Measurements from ENCODE around the gene DNAJB6.

Gene DNAJB6

DNA sequence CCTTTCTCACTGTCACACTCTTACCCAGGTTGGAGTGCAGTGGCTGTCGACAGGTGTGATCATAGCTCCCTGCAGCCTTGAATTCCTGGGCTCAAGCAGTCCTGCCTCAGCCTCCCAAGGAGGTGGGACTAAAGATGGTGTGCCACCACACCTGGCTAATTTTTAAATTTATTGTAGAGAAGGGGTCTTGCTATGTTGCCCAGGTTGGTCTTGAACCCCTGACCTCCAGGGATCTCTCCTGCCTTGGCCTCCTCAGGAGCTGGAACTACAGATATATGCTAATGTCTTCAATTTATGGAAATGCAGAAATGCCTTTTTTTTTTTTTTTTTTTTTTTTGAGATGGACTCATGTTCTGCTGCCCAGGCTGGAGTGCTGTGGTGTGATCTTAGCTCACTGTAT, 42.7 kb downstream of the DNAJB6 start:
- H3K27me3 ChIP-seq (ENCODE audit: control insufficient read depth, insufficient read depth, low read length, poor library complexity, severe bottlenecking), result no peaks in the 10 kb centered on the region
- no peaks in the 10 kb centered on the region for H3K9me3 ChIP-seq (ENCODE audit: control insufficient read depth, low read length)
- H3K36me3 ChIP-seq (ENCODE audit: control insufficient read depth, insufficient read depth, low read length), result peaks cover 19% of the 10 kb centered on the region
- no peak overlapping the region for H3K4me3 ChIP-seq (ENCODE audit: insufficient read depth, low read depth, low read length)
- WGBS, 2 experiments, result 96 to 97% methylated on average over 1 of the region's 1 CpG
- H3K27ac ChIP-seq (ENCODE audit: insufficient read depth, low read depth, low read length, poor library complexity, severe bottlenecking), result no peak overlapping the region
- H3K4me1 ChIP-seq (ENCODE audit: control insufficient read depth, insufficient read depth, low read length), result no peaks in the 10 kb centered on the region

GRCh38 chr7:157380416-157380815, 43.6 kb downstream of the DNAJB6 start:
- Histone ChIP-seq H3K27ac (ENCODE audit: insufficient read depth, low read depth, low read length, poor library complexity, severe bottlenecking) (no peak overlapping the region), H3K9me3 (ENCODE audit: control insufficient read depth, low read length) (no peaks in the 10 kb centered on the region), H3K27me3 (ENCODE audit: control insufficient read depth, insufficient read depth, low read length, poor library complexity, severe bottlenecking) (no peaks in the 10 kb centered on the region), H3K36me3 (ENCODE audit: control insufficient read depth, insufficient read depth, low read length) (peaks cover 27% of the 10 kb centered on the region), H3K4me3 (ENCODE audit: insufficient read depth, low read depth, low read length) (no peak overlapping the region), H3K4me1 (ENCODE audit: control insufficient read depth, insufficient read depth, low read length) (no peaks in the 10 kb centered on the region)
- WGBS, 2 experiments, result 94 to 96% methylated on average over 7 of the region's 7 CpGs

GRCh38 chr7:157383868-157384267, 47.1 kb downstream of the DNAJB6 start:
- H3K27me3 ChIP-seq (ENCODE audit: control insufficient read depth, insufficient read depth, low read length, poor library complexity, severe bottlenecking), result no peaks in the 10 kb centered on the region
- H3K27ac ChIP-seq (ENCODE audit: insufficient read depth, low read depth, low read length, poor library complexity, severe bottlenecking), result no peak overlapping the region
- H3K9me3 ChIP-seq (ENCODE audit: control insufficient read depth, low read length), result no peaks in the 10 kb centered on the region
- no peak overlapping the region for H3K4me3 ChIP-seq (ENCODE audit: insufficient read depth, low read depth, low read length)
- 95 to 98% methylated on average over 4 to 5 of the region's 5 CpGs for WGBS, 2 experiments
- H3K36me3 ChIP-seq (ENCODE audit: control insufficient read depth, insufficient read depth, low read length), result peaks cover 31% of the 10 kb centered on the region
- H3K4me1 ChIP-seq (ENCODE audit: control insufficient read depth, insufficient read depth, low read length), result no peaks in the 10 kb centered on the region

GRCh38 chr7:157384301-157384700, 47.5 kb downstream of the DNAJB6 start:
- H3K4me3 ChIP-seq (ENCODE audit: insufficient read depth, low read depth, low read length), result no peak overlapping the region
- no peaks in the 10 kb centered on the region for H3K9me3 ChIP-seq (ENCODE audit: control insufficient read depth, low read length)
- no peaks in the 10 kb centered on the region for H3K4me1 ChIP-seq (ENCODE audit: control insufficient read depth, insufficient read depth, low read length)
- H3K27ac ChIP-seq (ENCODE audit: insufficient read depth, low read depth, low read length, poor library complexity, severe bottlenecking), result no peak overlapping the region
- H3K36me3 ChIP-seq (ENCODE audit: control insufficient read depth, insufficient read depth, low read length), result peaks cover 31% of the 10 kb centered on the region
- no peaks in the 10 kb centered on the region for H3K27me3 ChIP-seq (ENCODE audit: control insufficient read depth, insufficient read depth, low read length, poor library complexity, severe bottlenecking)
- WGBS, 2 experiments, result 75 to 79% methylated on average over 9 of the region's 9 CpGs

DNA sequence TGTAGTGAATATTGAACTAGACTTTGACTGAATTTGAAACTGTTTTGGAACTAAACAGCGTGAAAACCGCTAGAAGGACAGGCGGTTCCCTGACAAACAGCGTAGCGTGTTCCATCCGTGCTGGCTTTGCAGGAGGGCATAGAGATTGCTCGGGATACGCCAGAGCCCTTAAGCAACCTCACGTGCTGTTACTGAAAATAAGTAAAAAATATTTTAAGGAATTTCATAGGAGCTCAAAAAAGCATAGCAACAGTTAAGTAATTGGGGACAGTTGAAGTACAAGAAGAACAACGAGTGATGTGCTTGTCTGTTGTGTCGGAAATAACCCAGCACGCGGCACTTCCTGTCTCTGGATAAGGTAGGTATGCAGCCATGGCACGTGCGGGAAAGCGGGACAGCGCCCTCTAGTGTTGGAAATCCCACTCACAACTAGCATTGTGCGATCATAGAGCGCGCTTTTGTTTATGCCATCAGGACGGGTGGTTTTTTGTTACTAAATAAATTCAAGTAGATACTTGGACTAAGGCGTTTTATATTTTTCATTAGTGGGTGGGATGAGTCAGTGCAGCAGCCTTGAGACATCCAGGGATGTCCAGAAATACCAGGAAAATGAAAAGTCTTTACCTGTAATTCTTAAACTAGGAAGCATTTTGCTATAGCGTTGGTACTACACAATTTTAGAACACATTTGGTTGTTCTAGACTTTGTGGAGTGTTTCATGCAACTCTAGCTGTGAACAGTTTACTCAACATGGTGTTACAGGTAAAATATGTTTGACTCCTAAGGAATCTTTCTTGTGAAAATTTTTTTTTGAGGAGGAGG, 50.4 kb downstream of the DNAJB6 start:
- peaks cover 35% of the 10 kb centered on the region for H3K36me3 ChIP-seq (ENCODE audit: control insufficient read depth, insufficient read depth, low read length)
- H3K27me3 ChIP-seq (ENCODE audit: control insufficient read depth, insufficient read depth, low read length, poor library complexity, severe bottlenecking), result no peaks in the 10 kb centered on the region
- no peak overlapping the region for H3K27ac ChIP-seq (ENCODE audit: insufficient read depth, low read depth, low read length, poor library complexity, severe bottlenecking)
- no peaks in the 10 kb centered on the region for H3K4me1 ChIP-seq (ENCODE audit: control insufficient read depth, insufficient read depth, low read length)
- no peaks in the 10 kb centered on the region for H3K9me3 ChIP-seq (ENCODE audit: control insufficient read depth, low read length)
- no peak overlapping the region for H3K4me3 ChIP-seq (ENCODE audit: insufficient read depth, low read depth, low read length)
- 62% methylated on average over 23 of the region's 23 CpGs for WGBS, 2 experiments

- Histone ChIP-seq H3K4me1 (ENCODE audit: control insufficient read depth, insufficient read depth, low read length) (no peaks in the 10 kb centered on the region), H3K36me3 (ENCODE audit: control insufficient read depth, insufficient read depth, low read length) (peaks cover 27% of the 10 kb centered on the region), H3K9me3 (ENCODE audit: control insufficient read depth, low read length) (no peaks in the 10 kb centered on the region), H3K27me3 (ENCODE audit: control insufficient read depth, insufficient read depth, low read length, poor library complexity, severe bottlenecking) (no peaks in the 10 kb centered on the region), H3K27ac (ENCODE audit: insufficient read depth, low read depth, low read length, poor library complexity, severe bottlenecking) (no peak overlapping the region), H3K4me3 (ENCODE audit: insufficient read depth, low read depth, low read length) (no peak overlapping the region)
- 92 to 96% methylated on average over 5 of the region's 5 CpGs for WGBS, 2 experiments
Measured at GRCh38 chr7:157388301-157388700, 51.5 kb downstream of the DNAJB6 start.

DNA sequence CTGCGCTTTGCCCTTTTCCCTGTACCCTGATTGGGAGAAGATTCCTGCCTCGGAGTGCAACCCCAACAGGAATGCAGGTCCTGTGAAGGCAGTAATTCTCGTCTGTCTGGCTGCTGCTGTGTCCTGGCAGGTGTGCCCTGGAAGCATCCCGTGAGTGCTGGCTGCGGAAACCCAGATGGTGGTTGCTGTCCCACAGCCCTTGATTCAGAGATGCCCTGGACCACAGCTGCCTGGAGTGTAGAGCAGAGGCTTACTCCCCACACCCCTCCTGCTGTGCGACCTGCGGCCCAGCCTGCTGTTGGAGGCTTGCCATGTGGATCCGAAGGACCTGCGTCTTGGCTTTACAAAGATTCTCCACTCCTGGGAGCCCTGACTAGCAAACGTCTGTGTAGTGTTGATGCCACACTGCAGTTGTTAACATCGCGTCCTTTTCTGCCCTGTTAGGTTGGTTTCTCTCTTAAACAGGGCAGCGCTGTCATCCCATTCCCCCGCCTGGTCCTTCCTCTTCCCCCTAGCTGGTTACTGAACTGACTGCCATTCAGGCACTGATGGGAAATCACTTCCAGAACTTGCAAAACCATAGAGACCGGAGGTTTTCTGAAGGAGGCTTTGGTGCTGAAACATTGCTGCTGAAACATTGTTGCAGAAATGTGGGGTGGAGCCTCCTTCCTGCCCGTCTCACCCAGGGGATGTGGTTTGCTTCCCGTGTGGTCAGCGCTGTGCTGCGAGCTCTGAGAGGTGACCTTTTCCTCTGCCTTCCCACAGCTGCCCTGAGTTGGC, 53.3 kb downstream of the DNAJB6 start:
- Histone ChIP-seq H3K27ac (ENCODE audit: insufficient read depth, low read depth, low read length, poor library complexity, severe bottlenecking) (no peak overlapping the region), H3K27me3 (ENCODE audit: control insufficient read depth, insufficient read depth, low read length, poor library complexity, severe bottlenecking) (no peaks in the 10 kb centered on the region), H3K9me3 (ENCODE audit: control insufficient read depth, low read length) (no peaks in the 10 kb centered on the region), H3K36me3 (ENCODE audit: control insufficient read depth, insufficient read depth, low read length) (peaks cover 16% of the 10 kb centered on the region), H3K4me1 (ENCODE audit: control insufficient read depth, insufficient read depth, low read length) (no peaks in the 10 kb centered on the region), H3K4me3 (ENCODE audit: insufficient read depth, low read depth, low read length) (no peak overlapping the region)
- 93% methylated on average over 19 of the region's 19 CpGs for WGBS, 2 experiments

DNA sequence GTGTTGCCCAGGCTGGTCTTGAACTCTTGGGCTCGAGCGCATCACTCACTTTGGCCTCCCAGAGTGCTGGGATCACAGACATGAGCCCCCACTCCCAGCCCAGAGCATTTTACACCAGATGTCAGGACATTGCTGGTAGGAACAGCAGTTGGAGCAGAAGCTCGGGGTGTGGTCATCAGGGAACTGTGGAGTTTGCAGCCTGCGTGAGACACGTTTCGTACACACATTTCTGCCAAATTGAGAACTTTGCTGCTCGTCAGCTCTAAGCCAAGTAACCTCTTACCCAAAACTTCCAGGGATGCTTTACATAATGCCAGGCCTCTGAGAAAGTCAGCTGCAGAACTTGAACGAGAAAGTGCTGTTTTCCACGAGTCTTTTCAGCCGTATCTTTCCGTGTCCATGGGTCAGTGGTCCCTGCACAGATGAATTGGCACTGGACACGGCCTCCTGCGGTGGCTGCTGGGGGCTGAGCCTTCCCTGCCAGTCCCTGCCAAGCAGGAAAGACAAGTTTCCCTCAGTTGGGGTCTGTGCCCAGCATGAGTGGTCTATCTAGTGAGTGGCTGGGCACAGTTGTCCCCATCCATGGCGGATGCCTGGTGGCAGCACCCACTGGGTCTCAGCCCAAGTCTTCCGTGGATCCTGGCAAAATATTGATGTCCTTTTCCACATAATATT, 54.4 kb downstream of the DNAJB6 start:
- Histone ChIP-seq H3K27ac (ENCODE audit: insufficient read depth, low read depth, low read length, poor library complexity, severe bottlenecking) (no peak overlapping the region), H3K4me1 (ENCODE audit: control insufficient read depth, insufficient read depth, low read length) (no peaks in the 10 kb centered on the region), H3K9me3 (ENCODE audit: control insufficient read depth, low read length) (no peaks in the 10 kb centered on the region), H3K36me3 (ENCODE audit: control insufficient read depth, insufficient read depth, low read length) (peaks cover 14% of the 10 kb centered on the region), H3K4me3 (ENCODE audit: insufficient read depth, low read depth, low read length) (no peak overlapping the region), H3K27me3 (ENCODE audit: control insufficient read depth, insufficient read depth, low read length, poor library complexity, severe bottlenecking) (no peaks in the 10 kb centered on the region)
- 96 to 97% methylated on average over 15 of the region's 15 CpGs for WGBS, 2 experiments

GRCh38 chr7:157392256-157393037, 55.6 kb downstream of the DNAJB6 start:
- WGBS, 2 experiments, result 92 to 95% methylated on average over 19 to 20 of the region's 20 CpGs
- H3K36me3 ChIP-seq (ENCODE audit: control insufficient read depth, insufficient read depth, low read length), result peaks cover 14% of the 10 kb centered on the region
- no peak overlapping the region for H3K4me3 ChIP-seq (ENCODE audit: insufficient read depth, low read depth, low read length)
- H3K4me1 ChIP-seq (ENCODE audit: control insufficient read depth, insufficient read depth, low read length), result peaks cover 6% of the 10 kb centered on the region
- no peak overlapping the region for H3K27ac ChIP-seq (ENCODE audit: insufficient read depth, low read depth, low read length, poor library complexity, severe bottlenecking)
- H3K9me3 ChIP-seq (ENCODE audit: control insufficient read depth, low read length), result no peaks in the 10 kb centered on the region
- no peaks in the 10 kb centered on the region for H3K27me3 ChIP-seq (ENCODE audit: control insufficient read depth, insufficient read depth, low read length, poor library complexity, severe bottlenecking)
